Mucosa of stomach (tissue), 1 donor: ENCODE results near the gene RYR2.

Experiments
- H3K27me3 ChIP-seq: one replicate; pipeline ENCODE4 v1.7.0; 2013; ENCODE audit warnings: mild to moderate bottlenecking, low read length; ENCODE audit not compliant: control insufficient read depth, insufficient read depth
- H3K36me3 ChIP-seq: one replicate; pipeline ENCODE4 v1.7.0; 2013; ENCODE audit warnings: low read length; ENCODE audit not compliant: control insufficient read depth, insufficient read depth
- H3K4me1 ChIP-seq: one replicate; pipeline ENCODE4 v1.7.0; 2013; ENCODE audit warnings: mild to moderate bottlenecking, low read length; ENCODE audit not compliant: control insufficient read depth, insufficient read depth
- H3K4me3 ChIP-seq: one replicate; pipeline ENCODE4 v1.7.0; 2013; ENCODE audit warnings: low read length
- H3K9ac ChIP-seq: one replicate; pipeline ENCODE4 v1.7.0; 2013; ENCODE audit warnings: mild to moderate bottlenecking, low read length, moderate library complexity
- H3K9me3 ChIP-seq: one replicate; pipeline ENCODE4 v1.7.0; 2013; ENCODE audit warnings: mild to moderate bottlenecking, low read length, moderate library complexity; ENCODE audit not compliant: control insufficient read depth
- donor health status: Pancreatic carcinoma.

RYR2 gene

GRCh38 chr1:237191403-237191802 lies 149.4 kb downstream of the RYR2 start:
- no peaks in the 10 kb centered on the region for H3K27me3 ChIP-seq
- H3K9me3 ChIP-seq = no peaks in the 10 kb centered on the region
- H3K4me3 ChIP-seq = no peak overlapping the region
- H3K36me3 ChIP-seq = no peaks in the 10 kb centered on the region
- H3K4me1 ChIP-seq = no peaks in the 10 kb centered on the region
- H3K9ac ChIP-seq = no peak overlapping the region

- no peaks in the 10 kb centered on the region for H3K36me3 ChIP-seq
- H3K9me3 ChIP-seq = no peaks in the 10 kb centered on the region
- H3K4me3 ChIP-seq = no peak overlapping the region
- H3K9ac ChIP-seq = no peak overlapping the region
- H3K27me3 ChIP-seq = no peaks in the 10 kb centered on the region
- no peaks in the 10 kb centered on the region for H3K4me1 ChIP-seq
Measured at GRCh38 chr1:237197470-237198425, 155.8 kb downstream of the RYR2 start.

GRCh38 chr1:237199026-237199425 lies 157.0 kb downstream of the RYR2 start:
- H3K27me3 ChIP-seq = no peaks in the 10 kb centered on the region
- no peaks in the 10 kb centered on the region for H3K36me3 ChIP-seq
- H3K9me3 ChIP-seq = no peaks in the 10 kb centered on the region
- H3K4me1 ChIP-seq = no peaks in the 10 kb centered on the region
- H3K9ac ChIP-seq = no peak overlapping the region
- H3K4me3 ChIP-seq = no peak overlapping the region

GRCh38 chr1:237201155-237201554 lies 159.2 kb downstream of the RYR2 start:
- no peaks in the 10 kb centered on the region for H3K9me3 ChIP-seq

GRCh38 chr1:237204841-237205240 lies 162.9 kb downstream of the RYR2 start:
- H3K4me1 ChIP-seq = no peaks in the 10 kb centered on the region
- H3K9ac ChIP-seq = no peak overlapping the region
- H3K27me3 ChIP-seq = no peaks in the 10 kb centered on the region
- H3K9me3 ChIP-seq = no peaks in the 10 kb centered on the region
- H3K4me3 ChIP-seq = no peak overlapping the region
- H3K36me3 ChIP-seq = no peaks in the 10 kb centered on the region

More at GRCh38 chr1:237201155-237201554, 159.2 kb downstream of the RYR2 start:
- no peaks in the 10 kb centered on the region for H3K27me3 ChIP-seq
- no peak overlapping the region for H3K4me3 ChIP-seq
- H3K4me1 ChIP-seq = no peaks in the 10 kb centered on the region
- no peaks in the 10 kb centered on the region for H3K36me3 ChIP-seq
- H3K9ac ChIP-seq = no peak overlapping the region

GRCh38 chr1:237205400-237206064 lies 163.5 kb downstream of the RYR2 start:
- no peak overlapping the region for H3K4me3 ChIP-seq
- no peaks in the 10 kb centered on the region for H3K9me3 ChIP-seq
- no peaks in the 10 kb centered on the region for H3K4me1 ChIP-seq
- no peaks in the 10 kb centered on the region for H3K36me3 ChIP-seq
- no peak overlapping the region for H3K9ac ChIP-seq
- H3K27me3 ChIP-seq = no peaks in the 10 kb centered on the region

- Histone ChIP-seq H3K36me3 (no peaks in the 10 kb centered on the region), H3K9me3 (no peaks in the 10 kb centered on the region), H3K4me1 (no peaks in the 10 kb centered on the region), H3K9ac (no peak overlapping the region), H3K27me3 (no peaks in the 10 kb centered on the region), H3K4me3 (no peak overlapping the region)
Measured at GRCh38 chr1:237206065-237206414, 164.1 kb downstream of the RYR2 start.

GRCh38 chr1:237211031-237211430 lies 169.0 kb downstream of the RYR2 start:
- Histone ChIP-seq H3K9ac (no peak overlapping the region), H3K9me3 (no peaks in the 10 kb centered on the region), H3K4me1 (no peaks in the 10 kb centered on the region), H3K27me3 (no peaks in the 10 kb centered on the region), H3K4me3 (no peak overlapping the region), H3K36me3 (no peaks in the 10 kb centered on the region)

GRCh38 chr1:237211540-237211939 lies 169.6 kb downstream of the RYR2 start:
- H3K4me3 ChIP-seq = no peak overlapping the region
- H3K27me3 ChIP-seq = no peaks in the 10 kb centered on the region
- H3K9me3 ChIP-seq = no peaks in the 10 kb centered on the region
- no peaks in the 10 kb centered on the region for H3K4me1 ChIP-seq
- no peaks in the 10 kb centered on the region for H3K36me3 ChIP-seq
- no peak overlapping the region for H3K9ac ChIP-seq

- H3K9ac ChIP-seq = no peak overlapping the region
- H3K27me3 ChIP-seq = no peaks in the 10 kb centered on the region
- H3K4me1 ChIP-seq = no peaks in the 10 kb centered on the region
- H3K9me3 ChIP-seq = no peaks in the 10 kb centered on the region
- H3K4me3 ChIP-seq = no peak overlapping the region
- H3K36me3 ChIP-seq = no peaks in the 10 kb centered on the region
Measured at GRCh38 chr1:237219751-237220642, 178.0 kb downstream of the RYR2 start.

- no peaks in the 10 kb centered on the region for H3K4me1 ChIP-seq
- H3K27me3 ChIP-seq = no peaks in the 10 kb centered on the region
- H3K9me3 ChIP-seq = no peaks in the 10 kb centered on the region
- H3K4me3 ChIP-seq = no peak overlapping the region
- no peaks in the 10 kb centered on the region for H3K36me3 ChIP-seq
- H3K9ac ChIP-seq = no peak overlapping the region
Measured at GRCh38 chr1:237223419-237223818, 181.4 kb downstream of the RYR2 start.
